Fibroblast of lung (primary cell): ENCODE data around the gene TUT1. TPM values are rescaled to one million over a fixed set of nuclear protein-coding genes. Genes with fewer than 3 reads are reported as not detected.

Experiments used
- DNase-seq, 2 donors: peaks; one replicate each; pipeline versions ENCODE4 v3.0.0 to v3.0.0-alpha.2; 2010; ENCODE audit warnings: low read depth in 2 of 2
- H2AFZ ChIP-seq: 2 replicates; pipeline ENCODE4 v1.5.1; 2012; ENCODE audit warnings: low read length, control low read depth, inconsistent platforms
- H3K27ac ChIP-seq: 2 replicates; pipeline ENCODE4 v1.5.1; 2011; ENCODE audit warnings: low read length, control low read depth; ENCODE audit not compliant: insufficient read depth
- H3K27me3 ChIP-seq: 2 replicates; pipeline ENCODE4 v1.5.1; 2011; ENCODE audit warnings: mild to moderate bottlenecking, low read length; ENCODE audit not compliant: control insufficient read depth, insufficient read depth
- H3K36me3 ChIP-seq: 2 replicates; pipeline ENCODE4 v1.5.1; 2011; ENCODE audit warnings: low read length; ENCODE audit not compliant: control insufficient read depth, insufficient read depth
- H3K4me1 ChIP-seq: 2 replicates; pipeline ENCODE4 v1.5.1; 2011; ENCODE audit warnings: low read length; ENCODE audit not compliant: control insufficient read depth, insufficient read depth; ENCODE audit errors: extremely low read depth
- H3K4me2 ChIP-seq: 2 replicates; pipeline ENCODE4 v1.5.1; 2011; ENCODE audit warnings: low read length, control low read depth; ENCODE audit not compliant: insufficient read depth; ENCODE audit errors: extremely low read depth
- H3K4me3 ChIP-seq, 4 experiments: fragments of 200-600 bp in 1 of 4; sonication (generic) in 1 of 4; replicated peaks in 1 of 4; 2 replicates each; pipeline ENCODE4 v1.5.1; 2011 to 2016; ENCODE audit warnings: low read length in 4 of 4, low read depth in 3 of 4, mild to moderate bottlenecking in 3 of 4, control low read depth in 2 of 4, inconsistent platforms in 1 of 4, mixed read lengths in 1 of 4; ENCODE audit not compliant: insufficient read depth in 1 of 4; ENCODE audit errors: control extremely low read depth in 1 of 4
- H3K79me2 ChIP-seq: 2 replicates; pipeline ENCODE4 v1.5.1; 2012; ENCODE audit warnings: mild to moderate bottlenecking, low read length, inconsistent platforms; ENCODE audit not compliant: control insufficient read depth, insufficient read depth
- H3K9ac ChIP-seq: 2 replicates; pipeline ENCODE4 v1.5.1; 2011; ENCODE audit warnings: mild to moderate bottlenecking, low read length, control low read depth; ENCODE audit not compliant: insufficient read depth
- H3K9me3 ChIP-seq: 2 replicates; pipeline ENCODE4 v1.5.1; 2012; ENCODE audit warnings: low read depth, low read length; ENCODE audit not compliant: control insufficient read depth, insufficient read depth
- H4K20me1 ChIP-seq: 2 replicates; pipeline ENCODE4 v1.5.1; 2011; ENCODE audit warnings: low read length; ENCODE audit not compliant: control insufficient read depth, insufficient read depth; ENCODE audit errors: extremely low read depth
- CTCF ChIP-seq, 2 donors: IDR thresholded peaks in 1 of 2; conservative IDR thresholded peaks in 1 of 2; 1 replicate in 1 of 2; 2 replicates in 1 of 2; pipeline ENCODE4 v1.5.1; 2011 to 2012; ENCODE audit warnings: low read length in 2 of 2, control low read depth in 1 of 2, inconsistent platforms in 1 of 2, low read depth in 1 of 2, mild to moderate bottlenecking in 1 of 2
- EZH2 ChIP-seq: IDR thresholded peaks from 2 replicates; pipeline ENCODE4 v1.5.1; 2012; ENCODE audit warnings: low read length, control low read depth, mild to moderate bottlenecking; ENCODE audit errors: missing control alignments
- polyA plus RNA-seq, 2 donors: library from polyadenylated mRNA; depleted of rRNA in 1 of 2; stranded (reverse) in 1 of 2; unstranded in 1 of 2; fragments of >200 nt; gene quantifications; 2 replicates each; pipeline ENCODE4 v1.2.1, GENCODE V29; 2011 to 2012; ENCODE audit warnings: missing spikeins in 1 of 2
- total RNA-seq: library from RNA; depleted of rRNA; stranded (reverse); fragments of >200 nt; gene quantifications from 2 replicates; pipeline ENCODE4 v1.2.1, GENCODE V29; 2014

Gene TUT1
- total and polyA plus RNA-seq, 2 donors (not counting 1 experiment from before 2014, with no cell fraction given) = 5.5 to 7.8 TPM

GRCh38 chr11:62534779-62535545 is 56.4 kb downstream of the TUT1 start:
- H3K36me3 ChIP-seq = peaks cover 54% of the 10 kb centered on the region
- no peak overlapping the region for H3K9ac ChIP-seq
- H2AFZ ChIP-seq = no peak overlapping the region
- H3K27me3 ChIP-seq = no peaks in the 10 kb centered on the region
- H4K20me1 ChIP-seq = peaks cover 13% of the 10 kb centered on the region
- no peaks in the 10 kb centered on the region for H3K9me3 ChIP-seq
- no peak for DNase-seq
- no peak for TF ChIP-seq CTCF (conservative IDR thresholded peaks at IDR 0.05 in 1 of 2, IDR thresholded peaks at IDR 0.05 in 1 of 2; ENCODE audit: low read depth in 1 of 2, low read length in 2 of 2)
- no peak for TF ChIP-seq EZH2
- H3K4me3 ChIP-seq = no peak overlapping the region
- H3K27ac ChIP-seq = no peak overlapping the region
- H3K4me1 ChIP-seq = peaks cover 21% of the 10 kb centered on the region
- peaks cover 98% of the 10 kb centered on the region for H3K79me2 ChIP-seq
- no peak overlapping the region for H3K4me2 ChIP-seq

GRCh38 chr11:62532096-62532495 is 59.2 kb downstream of the TUT1 start:
- H4K20me1 ChIP-seq = no peaks in the 10 kb centered on the region
- no peak overlapping the region for H3K9ac ChIP-seq
- no peak overlapping the region for H3K4me3 ChIP-seq
- H3K27me3 ChIP-seq = no peaks in the 10 kb centered on the region
- no peak overlapping the region for H2AFZ ChIP-seq
- H3K4me1 ChIP-seq = peaks cover 2% of the 10 kb centered on the region
- TF ChIP-seq CTCF (conservative IDR thresholded peaks at IDR 0.05 in 1 of 2, IDR thresholded peaks at IDR 0.05 in 1 of 2; ENCODE audit: low read depth in 1 of 2, low read length in 2 of 2) = no peak
- no peak for TF ChIP-seq EZH2
- H3K79me2 ChIP-seq = peaks cover 97% of the 10 kb centered on the region
- H3K27ac ChIP-seq = no peak overlapping the region
- H3K36me3 ChIP-seq = peaks cover 59% of the 10 kb centered on the region
- H3K4me2 ChIP-seq = no peak overlapping the region
- DNase-seq = no peak
- no peaks in the 10 kb centered on the region for H3K9me3 ChIP-seq

Other genes starting within 250 kb of the TUT1 start
- not detected in 2 replicates for gene SCGB1A1, start 172.5 kb downstream of the TUT1 start, total RNA-seq
- not detected in 2 replicates for gene SCGB1A1, start 172.5 kb downstream of the TUT1 start, polyA plus RNA-seq
- 396 and 762 TPM in 2 replicates for gene AHNAK, start 44.7 kb downstream of the TUT1 start, total RNA-seq
- gene AHNAK, start 44.7 kb downstream of the TUT1 start, polyA plus RNA-seq = 209 and 220 TPM in 2 replicates
- 1,405 and 1,825 TPM in 2 replicates for gene EEF1G, start 17.6 kb downstream of the TUT1 start, total RNA-seq
- 1,308 and 1,333 TPM in 2 replicates for gene EEF1G, start 17.6 kb downstream of the TUT1 start, polyA plus RNA-seq
- 117 and 124 TPM in 2 replicates for gene MTA2, start 10.3 kb upstream of the TUT1 start, total RNA-seq
- 31.4 and 33.6 TPM in 2 replicates for gene MTA2, start 10.3 kb upstream of the TUT1 start, polyA plus RNA-seq
- 17.5 and 20.5 TPM in 2 replicates for gene EML3, start 21.3 kb upstream of the TUT1 start, total RNA-seq
- 17.8 and 22.6 TPM in 2 replicates for gene EML3, start 21.3 kb upstream of the TUT1 start, polyA plus RNA-seq
- gene ROM1, start 21.7 kb upstream of the TUT1 start, total RNA-seq = 8.5 and 9.9 TPM in 2 replicates
- gene ROM1, start 21.7 kb upstream of the TUT1 start, polyA plus RNA-seq = 1.7 and 3.0 TPM in 2 replicates
- 29.1 and 30.8 TPM in 2 replicates for gene B3GAT3, start 30.5 kb upstream of the TUT1 start, total RNA-seq
- gene B3GAT3, start 30.5 kb upstream of the TUT1 start, polyA plus RNA-seq = 15.9 and 17.6 TPM in 2 replicates
- gene GANAB, start 55.1 kb upstream of the TUT1 start, total RNA-seq = 167 and 279 TPM in 2 replicates
- gene GANAB, start 55.1 kb upstream of the TUT1 start, polyA plus RNA-seq = 328 and 368 TPM in 2 replicates
- 16.4 and 16.7 TPM in 2 replicates for gene INTS5, start 61.8 kb upstream of the TUT1 start, total RNA-seq
- 9.4 and 13.2 TPM in 2 replicates for gene INTS5, start 61.8 kb upstream of the TUT1 start, polyA plus RNA-seq
- gene C11orf98, start 73.7 kb upstream of the TUT1 start, total RNA-seq = 25.4 and 33.4 TPM in 2 replicates
- gene C11orf98, start 73.7 kb upstream of the TUT1 start, polyA plus RNA-seq = 38.2 and 64.8 TPM in 2 replicates
- gene CSKMT, start 73.8 kb upstream of the TUT1 start, total RNA-seq = 8.4 and 9.8 TPM in 2 replicates
- gene CSKMT, start 73.8 kb upstream of the TUT1 start, polyA plus RNA-seq = 2.6 and 2.9 TPM in 2 replicates
- 12.1 and 14.0 TPM in 2 replicates for gene UQCC3, start 80.2 kb upstream of the TUT1 start, total RNA-seq
- gene UQCC3, start 80.2 kb upstream of the TUT1 start, polyA plus RNA-seq = 4.7 and 7.3 TPM in 2 replicates
- 3.6 and 4.5 TPM in 2 replicates for gene LBHD1, start 80.7 kb upstream of the TUT1 start, total RNA-seq
- gene LBHD1, start 80.7 kb upstream of the TUT1 start, polyA plus RNA-seq = 3.1 and 3.4 TPM in 2 replicates
- gene UBXN1, start 87.5 kb upstream of the TUT1 start, total RNA-seq = 143 and 229 TPM in 2 replicates
- 76.4 and 88.6 TPM in 2 replicates for gene UBXN1, start 87.5 kb upstream of the TUT1 start, polyA plus RNA-seq
- gene LRRN4CL, start 98.0 kb upstream of the TUT1 start, total RNA-seq = 13.4 and 31.5 TPM in 2 replicates
- gene LRRN4CL, start 98.0 kb upstream of the TUT1 start, polyA plus RNA-seq = 7.9 and 12.7 TPM in 2 replicates
- gene BSCL2, start 115.9 kb upstream of the TUT1 start, total RNA-seq = 37.8 and 62.1 TPM in 2 replicates
- 35.5 and 54.0 TPM in 2 replicates for gene BSCL2, start 115.9 kb upstream of the TUT1 start, polyA plus RNA-seq
- not detected in 2 replicates for gene GNG3, start 116.2 kb upstream of the TUT1 start, total RNA-seq
- gene GNG3, start 116.2 kb upstream of the TUT1 start, polyA plus RNA-seq = 0.07 TPM in 1 of 2 replicates, not detected in the other
- 9.2 and 14.5 TPM in 2 replicates for gene HNRNPUL2, start 135.9 kb upstream of the TUT1 start, total RNA-seq
- gene HNRNPUL2, start 135.9 kb upstream of the TUT1 start, polyA plus RNA-seq = 18.8 and 26.4 TPM in 2 replicates
- gene TTC9C, start 137.0 kb upstream of the TUT1 start, total RNA-seq = 32.4 and 44.4 TPM in 2 replicates
- gene TTC9C, start 137.0 kb upstream of the TUT1 start, polyA plus RNA-seq = 26.1 and 27.3 TPM in 2 replicates
- gene ZBTB3, start 162.6 kb upstream of the TUT1 start, total RNA-seq = 13.4 and 14.4 TPM in 2 replicates
- 6.2 and 6.8 TPM in 2 replicates for gene ZBTB3, start 162.6 kb upstream of the TUT1 start, polyA plus RNA-seq
- 68.8 and 80.6 TPM in 2 replicates for gene POLR2G, start 170.1 kb upstream of the TUT1 start, total RNA-seq
- 216 and 228 TPM in 2 replicates for gene POLR2G, start 170.1 kb upstream of the TUT1 start, polyA plus RNA-seq
- gene TAF6L, start 179.9 kb upstream of the TUT1 start, total RNA-seq = 16.7 and 18.8 TPM in 2 replicates
- gene TAF6L, start 179.9 kb upstream of the TUT1 start, polyA plus RNA-seq = 10.0 and 12.7 TPM in 2 replicates
- 27.5 and 41.9 TPM in 2 replicates for gene TMEM179B, start 195.9 kb upstream of the TUT1 start, total RNA-seq
- 64.8 and 69.5 TPM in 2 replicates for gene TMEM179B, start 195.9 kb upstream of the TUT1 start, polyA plus RNA-seq
- gene TMEM223, start 200.5 kb upstream of the TUT1 start, total RNA-seq = 11.7 and 16.4 TPM in 2 replicates
- gene TMEM223, start 200.5 kb upstream of the TUT1 start, polyA plus RNA-seq = 14.4 and 15.4 TPM in 2 replicates
- 14.9 and 17.2 TPM in 2 replicates for gene NXF1, start 213.9 kb upstream of the TUT1 start, total RNA-seq
- gene NXF1, start 213.9 kb upstream of the TUT1 start, polyA plus RNA-seq = 27.8 and 43.7 TPM in 2 replicates
- gene STX5, start 240.5 kb upstream of the TUT1 start, total RNA-seq = 40.3 and 44.9 TPM in 2 replicates
- gene STX5, start 240.5 kb upstream of the TUT1 start, polyA plus RNA-seq = 48.7 and 48.9 TPM in 2 replicates
- not detected in 2 replicates for gene TEX54, start 241.3 kb upstream of the TUT1 start, total RNA-seq
- gene TEX54, start 241.3 kb upstream of the TUT1 start, polyA plus RNA-seq = not detected in 2 replicates
- 85.3 and 86.9 TPM in 2 replicates for gene WDR74, start 248.1 kb upstream of the TUT1 start, total RNA-seq
- 14.8 and 24.0 TPM in 2 replicates for gene WDR74, start 248.1 kb upstream of the TUT1 start, polyA plus RNA-seq